HEK293 (cell line): Measurements from ENCODE around the gene PTCHD1.

Source experiments
- CTCF ChIA-PET: fragments of 350-600 bp; formaldehyde crosslinking; extraction: SDS; loops from one replicate; lab custom pipeline; 2021; ENCODE audit warnings: antibody characterized with exemption; lab: Yijun Ruan, JAX
- POLR2A ChIA-PET: fragments of 300-600 bp; formaldehyde crosslinking; extraction: SDS; loops from one replicate; lab custom pipeline; 2020; ENCODE audit warnings: antibody characterized with exemption, inconsistent platforms; lab: Yijun Ruan, JAX
- H3K27ac ChIP-seq: fragments of 200-500 bp; sonication (Bioruptor generic); 2 replicates; pipeline ENCODE4 v1.5.1; 2014; ENCODE audit warnings: low read depth, low read length, control low read depth, inconsistent platforms; ENCODE audit errors: extremely low read depth
- H3K36me3 ChIP-seq, 2 experiments: fragments of 200-500 bp in 1 of 2; sonication (Bioruptor generic) in 1 of 2; 1 replicate in 1 of 2; 2 replicates in 1 of 2; pipeline ENCODE4 v1.5.1; 2014 to 2017; ENCODE audit warnings: inconsistent platforms in 2 of 2, low read length in 2 of 2; ENCODE audit not compliant: control insufficient read depth in 2 of 2, insufficient read depth in 1 of 2
- H3K4me1 ChIP-seq: fragments of 200-500 bp; sonication (Bioruptor generic); 2 replicates; pipeline ENCODE4 v1.5.1; 2014; ENCODE audit warnings: mild to moderate bottlenecking, low read length, inconsistent platforms; ENCODE audit not compliant: control insufficient read depth, insufficient read depth
- H3K4me3 ChIP-seq: 2 replicates; pipeline ENCODE4 v1.5.1; 2011; ENCODE audit warnings: low read depth, mild to moderate bottlenecking, control low read depth, low read length, moderate library complexity
- H3K9me3 ChIP-seq: fragments of 200-500 bp; sonication (Bioruptor generic); 2 replicates; pipeline ENCODE4 v1.5.1; 2014; ENCODE audit warnings: low read depth, low read length, inconsistent platforms; ENCODE audit not compliant: control insufficient read depth, insufficient read depth
- MEIS1 ChIP-seq: sonication (generic); formaldehyde crosslinking; IDR thresholded peaks from 2 replicates; pipeline ENCODE4 v1.8.1; 2022; ENCODE audit warnings: missing genetic modification reagents, mild to moderate bottlenecking, borderline replicate concordance
- ZEB2 ChIP-seq: fragments of 450-650 bp; formaldehyde crosslinking; IDR thresholded peaks from 2 replicates; pipeline ENCODE4 v1.5.1; 2016; ENCODE audit warnings: missing biosample characterization, missing genetic modification characterization
- ZNF292 ChIP-seq: fragments of 450-650 bp; formaldehyde crosslinking; IDR thresholded peaks from 2 replicates; pipeline ENCODE4 v1.5.1; 2016; ENCODE audit warnings: low read depth, missing biosample characterization, missing genetic modification characterization, borderline replicate concordance
- ZNF354C ChIP-seq: fragments of 450-650 bp; formaldehyde crosslinking; IDR thresholded peaks from 2 replicates; pipeline ENCODE4 v1.5.1; 2016; ENCODE audit warnings: missing biosample characterization, missing genetic modification characterization, low read depth, borderline replicate concordance
- ZNF398 ChIP-seq: fragments of 450-650 bp; formaldehyde crosslinking; IDR thresholded peaks from 2 replicates; pipeline ENCODE4 v1.5.1; 2017; ENCODE audit warnings: missing biosample characterization, missing genetic modification characterization
- ZNF426 ChIP-seq: fragments of 450-650 bp; formaldehyde crosslinking; IDR thresholded peaks from 2 replicates; pipeline ENCODE4 v1.5.1; 2017; ENCODE audit warnings: missing biosample characterization, missing genetic modification characterization, mild to moderate bottlenecking, inconsistent platforms, moderate library complexity
- ZNF544 ChIP-seq: fragments of 450-650 bp; formaldehyde crosslinking; IDR thresholded peaks from 2 replicates; pipeline ENCODE4 v1.5.0; 2017; ENCODE audit warnings: missing biosample characterization, missing genetic modification characterization
- ZNF548 ChIP-seq: fragments of 450-650 bp; formaldehyde crosslinking; IDR thresholded peaks from 2 replicates; pipeline ENCODE4 v1.5.1; 2016; ENCODE audit warnings: missing biosample characterization, missing genetic modification characterization
- ZNF600 ChIP-seq: fragments of 450-650 bp; formaldehyde crosslinking; IDR thresholded peaks from 2 replicates; pipeline ENCODE4 v1.5.1; 2016; ENCODE audit warnings: missing biosample characterization, missing genetic modification characterization
- ZNF660 ChIP-seq: fragments of 450-650 bp; IDR thresholded peaks from 2 replicates; pipeline ENCODE4 v1.5.1; 2018; ENCODE audit warnings: missing biosample characterization, mild to moderate bottlenecking, missing genetic modification characterization
- ZNF664 ChIP-seq: fragments of 450-650 bp; formaldehyde crosslinking; IDR thresholded peaks from 2 replicates; pipeline ENCODE4 v1.5.1; 2016; ENCODE audit warnings: missing biosample characterization, missing genetic modification characterization
- TF ChIP-seq, protein P1 (sequence below): fragments of 450-650 bp; IDR thresholded peaks from 2 replicates; pipeline ENCODE4 v1.5.1; 2018; ENCODE audit warnings: missing biosample characterization, mild to moderate bottlenecking, missing genetic modification characterization
- TF ChIP-seq, protein P2 (sequence below): fragments of 450-650 bp; formaldehyde crosslinking; IDR thresholded peaks from 2 replicates; pipeline ENCODE4 v1.5.1; 2016; ENCODE audit warnings: missing biosample characterization, missing genetic modification characterization
- TF ChIP-seq, protein P3 (sequence below): fragments of 450-650 bp; formaldehyde crosslinking; IDR thresholded peaks from 2 replicates; pipeline ENCODE4 v1.5.1; 2016; ENCODE audit warnings: missing biosample characterization, missing genetic modification characterization
- TF ChIP-seq, protein P4 (sequence below): fragments of 450-650 bp; formaldehyde crosslinking; IDR thresholded peaks from 2 replicates; pipeline ENCODE4 v1.5.1; 2017; ENCODE audit warnings: missing biosample characterization, missing genetic modification characterization

PTCHD1 gene

DNA sequence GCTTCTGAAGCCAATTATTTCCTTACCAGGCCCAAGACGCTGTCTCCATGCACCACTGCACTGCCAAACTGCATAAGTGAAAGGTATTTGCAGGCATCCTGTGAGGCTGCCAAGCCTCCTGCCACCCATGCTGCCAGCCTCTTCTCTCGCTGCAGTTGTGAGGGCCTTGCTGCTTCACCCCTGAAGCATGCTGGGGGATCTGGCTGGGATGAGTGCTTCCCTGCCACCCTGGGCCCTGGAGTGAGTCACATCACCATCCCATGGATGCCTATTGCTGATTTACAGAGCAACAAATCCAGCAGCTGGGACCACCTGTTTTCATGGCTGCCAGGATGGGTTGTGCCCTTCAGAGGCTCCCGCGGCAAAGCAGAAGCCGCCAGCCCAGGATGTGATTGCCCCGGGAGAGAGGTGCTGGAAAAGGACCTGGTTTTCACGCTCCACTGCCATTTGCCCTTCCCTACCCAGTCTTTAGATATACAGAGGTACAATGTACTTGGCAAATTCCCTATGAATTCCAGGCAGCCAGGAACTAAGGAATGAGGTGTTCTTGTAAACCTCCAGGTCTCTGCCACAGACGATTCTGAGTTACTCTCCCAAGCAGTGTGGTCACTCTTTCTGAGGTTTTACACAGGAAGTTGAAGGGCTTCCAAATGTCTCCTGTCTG, 41.5 kb upstream of the PTCHD1 start (continued):
- TF ChIP-seq MEIS1 (CRISPR knock-in tag) (no peak), ZNF548 (tag by site-specific recombination) (no peak), ZNF354C (tag by site-specific recombination) (no peak), ZNF600 (tag by site-specific recombination) (no peak)
- TF ChIP-seq, protein P1, sequence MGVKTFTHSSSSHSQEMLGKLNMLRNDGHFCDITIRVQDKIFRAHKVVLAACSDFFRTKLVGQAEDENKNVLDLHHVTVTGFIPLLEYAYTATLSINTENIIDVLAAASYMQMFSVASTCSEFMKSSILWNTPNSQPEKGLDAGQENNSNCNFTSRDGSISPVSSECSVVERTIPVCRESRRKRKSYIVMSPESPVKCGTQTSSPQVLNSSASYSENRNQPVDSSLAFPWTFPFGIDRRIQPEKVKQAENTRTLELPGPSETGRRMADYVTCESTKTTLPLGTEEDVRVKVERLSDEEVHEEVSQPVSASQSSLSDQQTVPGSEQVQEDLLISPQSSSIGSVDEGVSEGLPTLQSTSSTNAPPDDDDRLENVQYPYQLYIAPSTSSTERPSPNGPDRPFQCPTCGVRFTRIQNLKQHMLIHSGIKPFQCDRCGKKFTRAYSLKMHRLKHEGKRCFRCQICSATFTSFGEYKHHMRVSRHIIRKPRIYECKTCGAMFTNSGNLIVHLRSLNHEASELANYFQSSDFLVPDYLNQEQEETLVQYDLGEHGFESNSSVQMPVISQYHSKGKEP (tag by site-specific recombination): no peak

GRCh38 chrX:23304881-23305280, 29.8 kb upstream of the PTCHD1 start:
- POLR2A ChIA-PET: no interaction called here

More at GRCh38 chrX:23304881-23305280, 29.8 kb upstream of the PTCHD1 start:
- no peak overlapping the region for H3K4me3 ChIP-seq
- TF ChIP-seq ZNF544 (tag by site-specific recombination): no peak
- no peak for TF ChIP-seq ZEB2 (tag by site-specific recombination)
- TF ChIP-seq ZNF664 (tag by site-specific recombination): no peak
- TF ChIP-seq, protein P2, sequence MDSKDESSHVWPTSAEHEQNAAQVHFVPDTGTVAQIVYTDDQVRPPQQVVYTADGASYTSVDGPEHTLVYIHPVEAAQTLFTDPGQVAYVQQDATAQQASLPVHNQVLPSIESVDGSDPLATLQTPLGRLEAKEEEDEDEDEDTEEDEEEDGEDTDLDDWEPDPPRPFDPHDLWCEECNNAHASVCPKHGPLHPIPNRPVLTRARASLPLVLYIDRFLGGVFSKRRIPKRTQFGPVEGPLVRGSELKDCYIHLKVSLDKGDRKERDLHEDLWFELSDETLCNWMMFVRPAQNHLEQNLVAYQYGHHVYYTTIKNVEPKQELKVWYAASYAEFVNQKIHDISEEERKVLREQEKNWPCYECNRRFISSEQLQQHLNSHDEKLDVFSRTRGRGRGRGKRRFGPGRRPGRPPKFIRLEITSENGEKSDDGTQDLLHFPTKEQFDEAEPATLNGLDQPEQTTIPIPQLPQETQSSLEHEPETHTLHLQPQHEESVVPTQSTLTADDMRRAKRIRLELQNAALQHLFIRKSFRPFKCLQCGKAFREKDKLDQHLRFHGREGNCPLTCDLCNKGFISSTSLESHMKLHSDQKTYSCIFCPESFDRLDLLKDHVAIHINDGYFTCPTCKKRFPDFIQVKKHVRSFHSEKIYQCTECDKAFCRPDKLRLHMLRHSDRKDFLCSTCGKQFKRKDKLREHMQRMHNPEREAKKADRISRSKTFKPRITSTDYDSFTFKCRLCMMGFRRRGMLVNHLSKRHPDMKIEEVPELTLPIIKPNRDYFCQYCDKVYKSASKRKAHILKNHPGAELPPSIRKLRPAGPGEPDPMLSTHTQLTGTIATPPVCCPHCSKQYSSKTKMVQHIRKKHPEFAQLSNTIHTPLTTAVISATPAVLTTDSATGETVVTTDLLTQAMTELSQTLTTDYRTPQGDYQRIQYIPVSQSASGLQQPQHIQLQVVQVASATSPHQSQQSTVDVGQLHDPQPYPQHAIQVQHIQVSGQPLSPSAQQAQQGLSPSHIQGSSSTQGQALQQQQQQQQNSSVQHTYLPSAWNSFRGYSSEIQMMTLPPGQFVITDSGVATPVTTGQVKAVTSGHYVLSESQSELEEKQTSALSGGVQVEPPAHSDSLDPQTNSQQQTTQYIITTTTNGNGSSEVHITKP (tag by site-specific recombination): no peak
- TF ChIP-seq, protein P3, sequence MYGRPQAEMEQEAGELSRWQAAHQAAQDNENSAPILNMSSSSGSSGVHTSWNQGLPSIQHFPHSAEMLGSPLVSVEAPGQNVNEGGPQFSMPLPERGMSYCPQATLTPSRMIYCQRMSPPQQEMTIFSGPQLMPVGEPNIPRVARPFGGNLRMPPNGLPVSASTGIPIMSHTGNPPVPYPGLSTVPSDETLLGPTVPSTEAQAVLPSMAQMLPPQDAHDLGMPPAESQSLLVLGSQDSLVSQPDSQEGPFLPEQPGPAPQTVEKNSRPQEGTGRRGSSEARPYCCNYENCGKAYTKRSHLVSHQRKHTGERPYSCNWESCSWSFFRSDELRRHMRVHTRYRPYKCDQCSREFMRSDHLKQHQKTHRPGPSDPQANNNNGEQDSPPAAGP (tag by site-specific recombination): no peak
- TF ChIP-seq, protein P4, sequence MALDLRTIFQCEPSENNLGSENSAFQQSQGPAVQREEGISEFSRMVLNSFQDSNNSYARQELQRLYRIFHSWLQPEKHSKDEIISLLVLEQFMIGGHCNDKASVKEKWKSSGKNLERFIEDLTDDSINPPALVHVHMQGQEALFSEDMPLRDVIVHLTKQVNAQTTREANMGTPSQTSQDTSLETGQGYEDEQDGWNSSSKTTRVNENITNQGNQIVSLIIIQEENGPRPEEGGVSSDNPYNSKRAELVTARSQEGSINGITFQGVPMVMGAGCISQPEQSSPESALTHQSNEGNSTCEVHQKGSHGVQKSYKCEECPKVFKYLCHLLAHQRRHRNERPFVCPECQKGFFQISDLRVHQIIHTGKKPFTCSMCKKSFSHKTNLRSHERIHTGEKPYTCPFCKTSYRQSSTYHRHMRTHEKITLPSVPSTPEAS (tag by site-specific recombination): no peak
- TF ChIP-seq ZNF398 (tag by site-specific recombination): no peak
- no peak for TF ChIP-seq ZNF660 (tag by site-specific recombination)
- no peak for TF ChIP-seq ZNF292 (tag by site-specific recombination)
- TF ChIP-seq ZNF426 (tag by site-specific recombination): no peak
- H3K36me3 ChIP-seq: no peaks in the 10 kb centered on the region
- no peaks in the 10 kb centered on the region for H3K9me3 ChIP-seq
- no peaks in the 10 kb centered on the region for H3K4me1 ChIP-seq
- CTCF ChIA-PET: interaction anchor here (1.6 to 2.1 kb wide), 2 partner anchors 13 to 15 kb away, joined by 3 to 11 read pairs; no protein-coding TSS in a partner anchor
- no peak overlapping the region for H3K27ac ChIP-seq
